Activated CD4-positive, alpha-beta T cell treated with anti-CD3 and anti-CD28 coated beads for 36 hours (primary cell): ENCODE data around the gene P3H2. TPM values are rescaled to one million over a fixed set of nuclear protein-coding genes. Genes with fewer than 3 reads are reported as not detected.

Experiments
- ATAC-seq: fragments of 200-7000 bp; cut with Tn5 transposase; one replicate; pipeline ENCODE4 v1.10.0; 2021; ENCODE audit warnings: mild to moderate bottlenecking, moderate library complexity
- CTCF ChIA-PET: fragments of 350-600 bp; sonication (Branson Sonifier 250); formaldehyde crosslinking; loops from one replicate; lab custom pipeline; 2021; ENCODE audit warnings: antibody characterized with exemption; lab: Charles Lee
- POLR2A ChIA-PET: fragments of 350-600 bp; sonication (Branson Sonifier 250); formaldehyde crosslinking; loops from one replicate; lab custom pipeline; 2021; ENCODE audit warnings: antibody characterized with exemption, inconsistent platforms; lab: Charles Lee
- DNase-seq: peaks from one replicate; pipeline ENCODE4 v3.0.0-alpha.2; 2020
- H3K27ac Mint-ChIP-seq: one replicate; pipeline ENCODE4 v1.8.0; 2021; ENCODE audit warnings: mixed read lengths
- H3K27me3 Mint-ChIP-seq: one replicate; pipeline ENCODE4 v1.8.0; 2021; ENCODE audit warnings: mixed read lengths
- H3K36me3 Mint-ChIP-seq: one replicate; pipeline ENCODE4 v1.8.0; 2021; ENCODE audit warnings: low read depth, mixed read lengths
- H3K4me1 Mint-ChIP-seq: one replicate; pipeline ENCODE4 v1.8.0; 2021; ENCODE audit warnings: mixed read lengths
- H3K4me3 Mint-ChIP-seq: one replicate; pipeline ENCODE4 v1.8.0; 2021; ENCODE audit warnings: mild to moderate bottlenecking, moderate library complexity, mixed read lengths
- H3K9me3 Mint-ChIP-seq: one replicate; pipeline ENCODE4 v1.8.0; 2021; ENCODE audit warnings: low read depth, mixed read lengths
- intact Hi-C, 2 experiments: fragments of 100-400 bp; cut with DNase I in 1 of 2; cut with micrococcal nuclease in 1 of 2; formaldehyde crosslinking; loops; one replicate each; pipeline versions ENCODE4 v1.14.2 to v1.15.1; 2022 to 2024; cut with DNase I, micrococcal nuclease
- total RNA-seq, 2 experiments: library from RNA; stranded (reverse); gene quantifications; one replicate each; pipeline ENCODE4 v1.2.3, GENCODE V29; 2021

The P3H2 gene
- total RNA-seq, 2 experiments from 2014 or later: not detected

GRCh38 chr3:190012314-190012782 lies 108.3 kb downstream of the P3H2 start:
- intact Hi-C loops: no loop called here
- no peak for ATAC-seq
- POLR2A ChIA-PET: no interaction called here
- Mint-ChIP-seq H3K4me3 (no peak overlapping the region), H3K27ac (no peak overlapping the region), H3K36me3 (no peaks in the 10 kb centered on the region), H3K4me1 (no peaks in the 10 kb centered on the region), H3K9me3 (no peaks in the 10 kb centered on the region), H3K27me3 (peaks cover 26% of the 10 kb centered on the region)
- DNase-seq: no peak
- CTCF ChIA-PET: interaction anchor here (0.6 kb wide), 2 partner anchors 233 to 253 kb away, joined by 3 read pairs; no protein-coding TSS in a partner anchor

GRCh38 chr3:190010486-190010885 lies 110.2 kb downstream of the P3H2 start:
- Mint-ChIP-seq H3K27me3 (peaks cover 20% of the 10 kb centered on the region), H3K36me3 (no peaks in the 10 kb centered on the region), H3K27ac (no peak overlapping the region), H3K9me3 (no peaks in the 10 kb centered on the region), H3K4me1 (no peaks in the 10 kb centered on the region), H3K4me3 (no peak overlapping the region)
- ATAC-seq (no peak), DNase-seq (no peak)
- POLR2A ChIA-PET: no interaction called here
- intact Hi-C loops: no loop called here
- CTCF ChIA-PET: no interaction called here

DNA sequence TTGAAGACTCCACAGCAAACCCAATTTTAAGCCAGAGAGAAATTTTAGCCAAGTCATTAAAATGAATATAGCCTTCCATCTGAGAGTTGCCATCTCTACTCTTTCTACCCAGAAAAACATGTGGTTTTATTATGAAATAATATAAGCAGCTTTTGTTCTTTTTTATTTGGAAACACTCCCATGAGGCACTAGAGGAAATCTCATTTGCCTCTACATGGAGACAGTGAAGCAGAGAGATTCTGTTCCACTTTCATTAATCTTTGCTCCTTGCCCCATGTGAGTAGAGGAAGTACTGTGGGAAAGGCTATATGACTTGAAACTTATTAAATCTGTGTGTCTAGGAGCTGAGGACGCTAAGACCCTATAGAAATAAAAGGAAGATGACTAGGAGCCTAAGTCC lies 111.1 kb downstream of the P3H2 start:
- no peak overlapping the region for H3K4me3 Mint-ChIP-seq
- H3K9me3 Mint-ChIP-seq: no peaks in the 10 kb centered on the region
- POLR2A ChIA-PET: no interaction called here
- CTCF ChIA-PET: no interaction called here
- no peaks in the 10 kb centered on the region for H3K36me3 Mint-ChIP-seq
- no peak for ATAC-seq
- H3K27ac Mint-ChIP-seq: no peak overlapping the region
- no peak for DNase-seq
- intact Hi-C loops: no loop called here
- no peaks in the 10 kb centered on the region for H3K4me1 Mint-ChIP-seq
- H3K27me3 Mint-ChIP-seq: peaks cover 19% of the 10 kb centered on the region

GRCh38 chr3:190008432-190008831 lies 112.3 kb downstream of the P3H2 start:
- CTCF ChIA-PET: interaction anchor here (0.7 to 1.1 kb wide), 2 partner anchors 12 to 56 kb away, joined by 3 to 4 read pairs; no protein-coding TSS in a partner anchor
- ATAC-seq: no peak
- POLR2A ChIA-PET: no interaction called here

DNA sequence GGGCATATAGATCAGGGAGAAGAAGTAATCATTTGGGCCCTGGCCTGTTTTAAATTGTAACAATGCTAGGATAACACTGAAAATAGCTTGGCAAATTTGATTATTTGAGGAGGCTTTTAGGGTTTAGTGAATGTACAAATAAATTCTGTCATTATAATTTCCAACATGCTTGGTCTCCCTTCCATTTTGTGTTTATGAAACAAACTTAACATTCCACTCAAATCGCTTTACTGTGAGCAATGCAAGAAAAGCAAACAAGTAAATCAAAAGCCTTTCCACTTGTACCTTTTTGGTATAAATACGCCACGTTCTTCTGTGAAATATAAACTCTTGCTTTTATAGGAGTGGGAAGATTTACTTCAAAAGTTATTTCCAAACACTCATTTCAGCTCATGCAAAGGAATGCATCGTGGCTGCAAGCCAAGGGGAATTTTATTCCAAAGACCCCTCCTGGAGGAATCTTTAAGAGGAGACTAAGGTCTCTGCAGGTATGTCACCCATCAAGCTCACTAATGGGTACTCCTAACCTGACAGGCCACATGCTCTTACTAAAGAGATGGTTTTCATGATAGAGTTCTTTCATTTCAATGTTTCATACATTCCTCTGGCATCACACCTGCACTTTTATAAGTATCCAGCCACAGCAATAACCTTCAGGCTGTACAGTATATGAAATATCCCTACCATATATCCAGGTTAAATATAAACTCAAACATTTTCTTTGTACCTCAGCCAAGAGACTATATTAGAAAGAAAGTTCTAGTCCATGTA lies 115.2 kb downstream of the P3H2 start:
- Mint-ChIP-seq H3K27ac (no peak overlapping the region), H3K4me1 (no peaks in the 10 kb centered on the region), H3K36me3 (no peaks in the 10 kb centered on the region), H3K4me3 (no peak overlapping the region), H3K9me3 (no peaks in the 10 kb centered on the region), H3K27me3 (peaks cover 10% of the 10 kb centered on the region)
- ATAC-seq (no peak), DNase-seq (no peak)
- POLR2A ChIA-PET: no interaction called here
- CTCF ChIA-PET: no interaction called here
- intact Hi-C loops: no loop called here

More at GRCh38 chr3:190008432-190008831, 112.3 kb downstream of the P3H2 start:
- Mint-ChIP-seq H3K4me3 (no peak overlapping the region), H3K27me3 (peaks cover 15% of the 10 kb centered on the region), H3K4me1 (no peaks in the 10 kb centered on the region), H3K27ac (no peak overlapping the region), H3K9me3 (no peaks in the 10 kb centered on the region), H3K36me3 (no peaks in the 10 kb centered on the region)
- intact Hi-C loops: no loop called here
- no peak for DNase-seq

GRCh38 chr3:190004656-190005055 lies 116.0 kb downstream of the P3H2 start:
- POLR2A ChIA-PET: interaction anchor here (0.7 kb wide), 1 partner anchor 1022 kb away, joined by 3 read pairs; no protein-coding TSS in a partner anchor
- intact Hi-C loops: no loop called here

DNA sequence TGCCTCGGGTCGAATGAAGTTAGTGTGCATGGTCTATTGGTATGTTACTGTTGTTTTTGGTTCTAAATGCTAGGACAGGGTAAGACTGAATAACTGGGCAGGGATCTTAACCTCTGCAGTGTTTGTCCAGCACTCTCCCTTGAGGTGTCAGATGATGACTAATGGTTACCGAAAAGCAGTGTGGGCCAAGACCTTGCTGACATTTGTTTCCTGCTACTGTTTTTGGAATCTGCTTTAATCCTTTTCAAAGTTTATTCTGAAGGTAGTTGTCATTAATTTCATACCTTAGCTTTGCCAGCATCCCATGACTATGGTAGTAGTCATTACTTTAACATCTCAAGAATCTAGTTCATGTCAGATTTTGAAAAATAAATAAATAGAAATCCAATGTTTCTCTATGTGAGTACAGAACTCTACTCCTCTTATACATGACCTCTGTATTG lies 117.0 kb downstream of the P3H2 start:
- intact Hi-C loops: no loop called here
- Mint-ChIP-seq H3K4me3 (no peak overlapping the region), H3K4me1 (no peaks in the 10 kb centered on the region), H3K27ac (no peak overlapping the region), H3K9me3 (no peaks in the 10 kb centered on the region), H3K36me3 (no peaks in the 10 kb centered on the region), H3K27me3 (peaks cover 8% of the 10 kb centered on the region)
- ATAC-seq (no peak), DNase-seq (no peak)
- POLR2A ChIA-PET: no interaction called here
- CTCF ChIA-PET: no interaction called here

More at GRCh38 chr3:190004656-190005055, 116.0 kb downstream of the P3H2 start:
- ATAC-seq: no peak
- CTCF ChIA-PET: no interaction called here
- H3K36me3 Mint-ChIP-seq: no peaks in the 10 kb centered on the region
- no peaks in the 10 kb centered on the region for H3K9me3 Mint-ChIP-seq
- no peak overlapping the region for H3K4me3 Mint-ChIP-seq
- no peaks in the 10 kb centered on the region for H3K4me1 Mint-ChIP-seq
- DNase-seq: no peak
- peaks cover 12% of the 10 kb centered on the region for H3K27me3 Mint-ChIP-seq
- H3K27ac Mint-ChIP-seq: no peak overlapping the region

DNA sequence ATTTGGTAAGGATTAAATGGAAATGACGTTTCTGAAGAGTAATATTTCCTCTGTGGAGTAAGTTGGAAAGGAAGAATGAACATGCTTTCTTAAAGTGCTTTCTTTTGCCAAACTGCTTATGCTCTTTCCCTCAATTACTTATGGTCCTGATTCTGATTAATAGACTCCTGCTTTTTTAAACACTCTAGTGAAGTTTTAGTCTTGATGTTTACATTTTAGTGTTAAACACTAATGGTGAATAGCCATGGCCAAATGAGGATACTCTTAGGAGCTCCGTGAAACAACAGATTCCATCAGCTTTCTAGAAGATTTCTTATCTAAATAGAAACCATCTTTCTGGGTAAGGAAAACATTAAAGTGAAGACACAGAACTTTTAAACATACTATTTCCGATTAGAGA lies 117.6 kb downstream of the P3H2 start:
- Mint-ChIP-seq H3K4me1 (no peaks in the 10 kb centered on the region), H3K9me3 (no peaks in the 10 kb centered on the region), H3K4me3 (no peak overlapping the region), H3K27ac (no peak overlapping the region), H3K27me3 (peaks cover 8% of the 10 kb centered on the region), H3K36me3 (no peaks in the 10 kb centered on the region)
- intact Hi-C loops: no loop called here
- DNase-seq: no peak
- ATAC-seq: no peak
- ChIA-PET POLR2A (no interaction called here), CTCF (no interaction called here)

DNA sequence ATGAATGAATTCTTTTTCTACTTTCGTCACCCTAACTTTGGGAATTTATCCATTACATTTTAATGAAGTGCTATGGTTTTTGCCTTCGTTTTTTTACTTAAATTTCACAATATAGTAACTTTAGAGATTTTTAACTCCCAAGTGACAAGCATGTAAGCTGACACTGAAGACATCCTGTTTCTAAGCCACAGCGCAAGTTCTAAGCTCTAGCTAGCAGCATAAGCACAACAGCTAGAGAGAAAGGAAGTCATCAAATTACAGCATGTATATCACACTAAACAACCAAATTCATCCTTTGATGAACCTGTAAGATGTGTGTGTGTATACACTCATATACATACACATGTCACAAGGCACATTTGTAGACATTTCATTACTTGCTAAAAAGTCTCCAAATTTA lies 119.3 kb downstream of the P3H2 start:
- H3K27ac Mint-ChIP-seq: no peak overlapping the region
- H3K4me3 Mint-ChIP-seq: no peak overlapping the region
- ChIA-PET CTCF (no interaction called here), POLR2A (no interaction called here)
- intact Hi-C loops: no loop called here
- no peaks in the 10 kb centered on the region for H3K4me1 Mint-ChIP-seq
- peaks cover 9% of the 10 kb centered on the region for H3K27me3 Mint-ChIP-seq
- DNase-seq (no peak), ATAC-seq (no peak)
- no peaks in the 10 kb centered on the region for H3K9me3 Mint-ChIP-seq
- H3K36me3 Mint-ChIP-seq: no peaks in the 10 kb centered on the region

DNA sequence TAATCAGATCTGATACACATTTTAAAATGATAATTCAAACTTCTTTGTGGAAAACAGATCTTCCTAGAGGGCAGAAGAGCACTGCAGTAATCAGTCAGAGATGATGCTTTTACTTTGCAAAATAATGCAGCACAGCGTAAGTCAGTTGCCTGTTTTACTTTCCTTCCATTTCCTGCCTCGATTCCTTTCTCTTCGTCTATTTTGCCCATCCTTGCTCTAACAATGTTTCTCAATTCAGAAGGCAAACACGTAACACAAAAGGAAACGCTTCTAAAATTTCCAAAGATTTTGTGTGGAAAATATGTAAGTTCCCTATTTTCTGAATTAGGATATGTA lies 119.9 kb downstream of the P3H2 start:
- ATAC-seq: no peak
- intact Hi-C loops: no loop called here
- no peak overlapping the region for H3K4me3 Mint-ChIP-seq
- CTCF ChIA-PET: interaction anchor here (1.5 kb wide), 1 partner anchor 10 kb away, joined by 3 read pairs; no protein-coding TSS in a partner anchor
- no peaks in the 10 kb centered on the region for H3K9me3 Mint-ChIP-seq
- no peak overlapping the region for H3K27ac Mint-ChIP-seq
- POLR2A ChIA-PET: no interaction called here
- no peaks in the 10 kb centered on the region for H3K4me1 Mint-ChIP-seq
- H3K27me3 Mint-ChIP-seq: peaks cover 11% of the 10 kb centered on the region
- DNase-seq: no peak
- no peaks in the 10 kb centered on the region for H3K36me3 Mint-ChIP-seq

DNA sequence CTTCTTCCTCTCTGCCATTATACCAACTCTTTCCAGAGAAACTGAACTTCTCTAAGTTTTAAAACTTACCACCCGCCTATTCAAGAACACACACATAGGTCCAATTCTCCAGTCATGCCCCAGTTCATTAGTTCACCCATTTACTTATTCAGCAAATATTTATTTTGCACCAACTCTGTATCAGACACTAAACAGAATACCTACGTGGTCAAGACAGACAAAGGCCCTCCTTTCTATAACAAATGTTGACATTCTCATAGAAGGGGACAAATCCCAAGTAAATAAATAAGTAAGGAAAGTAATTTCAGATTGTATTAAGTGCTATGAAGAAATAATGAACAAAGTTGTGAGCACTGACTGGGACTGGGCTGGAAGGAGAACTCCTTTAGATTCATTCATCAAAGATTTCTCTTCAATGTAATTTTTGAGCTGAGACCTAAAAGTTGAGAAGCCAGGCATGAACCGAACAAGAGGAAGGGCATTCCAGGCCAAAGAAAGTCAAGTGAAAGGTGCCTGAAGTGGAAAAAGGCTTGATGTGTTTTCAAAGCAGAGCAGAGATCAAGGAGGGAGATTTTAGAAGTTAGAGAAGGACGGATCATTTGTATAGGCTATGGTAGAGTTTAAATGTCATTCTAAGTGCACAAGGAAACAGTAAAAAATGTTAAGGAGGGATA lies 120.4 kb downstream of the P3H2 start:
- no peak overlapping the region for H3K4me3 Mint-ChIP-seq
- intact Hi-C loops: no loop called here
- ChIA-PET CTCF (interaction anchor here (1.5 kb wide), 1 partner anchor 10 kb away, joined by 3 read pairs; no protein-coding TSS in a partner anchor), POLR2A (no interaction called here)
- no peak overlapping the region for H3K27ac Mint-ChIP-seq
- DNase-seq (no peak), ATAC-seq (no peak)
- no peaks in the 10 kb centered on the region for H3K9me3 Mint-ChIP-seq
- no peaks in the 10 kb centered on the region for H3K4me1 Mint-ChIP-seq
- H3K27me3 Mint-ChIP-seq: peaks cover 10% of the 10 kb centered on the region
- H3K36me3 Mint-ChIP-seq: no peaks in the 10 kb centered on the region

DNA sequence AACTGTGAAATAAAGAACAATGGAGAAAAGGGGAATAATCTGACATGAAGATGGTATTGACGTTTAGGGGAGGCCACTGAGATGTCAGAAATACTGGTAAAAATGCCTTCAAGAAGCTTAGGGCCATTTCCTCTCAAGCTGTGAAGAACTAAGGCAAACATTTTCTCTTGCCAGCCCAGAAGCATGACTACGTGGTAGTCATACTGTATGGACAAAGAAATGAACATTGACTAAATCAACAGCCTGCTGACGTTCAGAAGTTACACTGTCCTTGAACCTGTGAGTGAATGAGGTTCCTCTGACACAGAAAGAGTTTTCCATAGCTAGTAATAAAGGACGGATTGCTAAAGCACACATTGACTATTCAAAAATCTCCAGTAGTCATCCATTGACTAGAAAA lies 121.0 kb downstream of the P3H2 start:
- H3K27ac Mint-ChIP-seq: no peak overlapping the region
- DNase-seq: no peak
- H3K4me1 Mint-ChIP-seq: no peaks in the 10 kb centered on the region
- H3K4me3 Mint-ChIP-seq: no peak overlapping the region
- POLR2A ChIA-PET: no interaction called here
- intact Hi-C loops: no loop called here
- ATAC-seq: no peak
- H3K36me3 Mint-ChIP-seq: no peaks in the 10 kb centered on the region
- peaks cover 10% of the 10 kb centered on the region for H3K27me3 Mint-ChIP-seq
- CTCF ChIA-PET: interaction anchor here (1.5 kb wide), 1 partner anchor 9 kb away, joined by 3 read pairs; no protein-coding TSS in a partner anchor
- H3K9me3 Mint-ChIP-seq: no peaks in the 10 kb centered on the region
